ENCODE measurements around the gene MTSS2. TPM values are rescaled to one million over a fixed set of nuclear protein-coding genes. Genes with fewer than 3 reads are reported as not detected.

Gene MTSS2
- total RNA-seq, 1 donor, result 97.6 TPM

DNA sequence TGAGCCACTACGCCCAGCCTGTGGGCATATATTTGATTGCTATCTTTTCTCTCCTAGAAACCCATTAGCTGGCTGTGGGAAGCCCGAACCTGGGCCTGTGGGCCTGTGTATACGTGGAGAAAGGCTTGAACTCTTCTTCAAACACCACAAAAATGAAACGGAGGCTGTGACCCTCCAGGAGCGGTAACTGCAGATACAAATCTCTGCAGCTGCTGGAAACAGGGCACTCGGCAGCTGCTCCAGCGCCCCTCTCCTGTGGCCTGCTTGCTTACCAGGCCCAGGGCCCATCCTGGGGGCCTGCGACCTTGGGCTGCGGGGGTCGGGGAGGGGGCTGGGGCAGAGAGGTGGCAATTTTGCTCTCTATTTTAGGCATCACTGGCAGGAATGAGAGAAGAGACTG is 28.0 kb upstream of the MTSS2 start:
- no peak overlapping the region for H3K4me3 ChIP-seq (ENCODE audit: low read depth, low read length)
- DNase-seq (ENCODE audit: low read depth), result no peak
- no peak for TF ChIP-seq CTCF (IDR thresholded peaks at IDR 0.05; ENCODE audit: insufficient read depth, low read depth, low read length)

- TF ChIP-seq CTCF (IDR thresholded peaks at IDR 0.05; ENCODE audit: insufficient read depth, low read depth, low read length), result no peak
- DNase-seq (ENCODE audit: low read depth), result peak; percentile 48
- H3K4me3 ChIP-seq (ENCODE audit: low read depth, low read length), result no peak overlapping the region
Measured at GRCh38 chr16:70713342-70713741, 27.5 kb upstream of the MTSS2 start.

GRCh38 chr16:70712942-70713341 is 27.1 kb upstream of the MTSS2 start:
- DNase-seq (ENCODE audit: low read depth), result no peak
- H3K4me3 ChIP-seq (ENCODE audit: low read depth, low read length), result no peak overlapping the region
- TF ChIP-seq CTCF (IDR thresholded peaks at IDR 0.05; ENCODE audit: insufficient read depth, low read depth, low read length), result no peak

- TF ChIP-seq CTCF (IDR thresholded peaks at IDR 0.05; ENCODE audit: insufficient read depth, low read depth, low read length), result no peak
- no peak overlapping the region for H3K4me3 ChIP-seq (ENCODE audit: low read depth, low read length)
- no peak for DNase-seq (ENCODE audit: low read depth)
Measured at GRCh38 chr16:70712359-70712758, 26.5 kb upstream of the MTSS2 start.

DNA sequence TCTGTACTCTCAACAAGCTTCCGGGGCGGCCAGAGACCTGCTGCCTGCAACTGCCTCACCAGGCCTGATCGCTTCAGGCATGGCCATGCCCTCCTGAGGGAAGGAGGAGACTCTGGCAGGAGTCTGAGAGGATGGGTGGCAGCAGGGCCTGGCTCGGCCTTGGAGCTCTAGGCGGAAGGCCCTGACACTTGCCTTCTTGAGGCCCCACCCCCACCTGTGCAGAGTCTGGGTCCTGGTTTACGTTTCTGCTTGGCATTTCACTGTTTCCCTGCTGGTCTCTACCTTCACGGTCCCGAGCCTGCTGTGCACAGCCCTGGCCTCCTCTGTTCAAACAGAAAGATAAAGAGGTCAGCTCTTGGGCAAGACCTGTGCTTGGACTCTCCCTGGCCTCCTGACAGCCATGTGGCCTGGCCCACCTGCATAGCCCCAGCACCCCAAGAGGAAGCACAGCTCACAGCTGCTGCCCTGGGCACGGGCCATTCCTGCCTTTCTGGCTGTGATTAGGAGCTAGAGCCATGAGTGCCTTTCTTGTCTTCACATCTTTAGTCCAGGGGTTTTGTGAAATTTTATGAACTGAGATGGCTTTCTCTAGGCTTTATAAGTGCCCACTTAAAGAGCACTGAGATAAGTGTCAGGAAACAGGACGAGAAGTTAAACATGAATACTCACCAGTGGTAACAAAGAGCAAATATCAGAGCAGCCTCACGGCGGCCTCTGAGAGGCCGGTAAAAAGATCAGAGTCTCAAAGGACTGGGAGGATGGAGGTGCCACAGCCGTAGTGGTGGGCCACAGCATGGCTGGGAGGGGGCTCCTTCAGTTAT is 25.6 kb upstream of the MTSS2 start:
- TF ChIP-seq CTCF (IDR thresholded peaks at IDR 0.05; ENCODE audit: insufficient read depth, low read depth, low read length), result no peak
- H3K4me3 ChIP-seq (ENCODE audit: low read depth, low read length), result no peak overlapping the region
- DNase-seq (ENCODE audit: low read depth), result no peak

GRCh38 chr16:70710422-70711210 is 24.8 kb upstream of the MTSS2 start:
- H3K4me3 ChIP-seq (ENCODE audit: low read depth, low read length), result no peak overlapping the region
- no peak for DNase-seq (ENCODE audit: low read depth)
- no peak for TF ChIP-seq CTCF (IDR thresholded peaks at IDR 0.05; ENCODE audit: insufficient read depth, low read depth, low read length)

Data from fibroblast of villous mesenchyme (primary cell).